ENCODE results near the gene PARVG.

DNA sequence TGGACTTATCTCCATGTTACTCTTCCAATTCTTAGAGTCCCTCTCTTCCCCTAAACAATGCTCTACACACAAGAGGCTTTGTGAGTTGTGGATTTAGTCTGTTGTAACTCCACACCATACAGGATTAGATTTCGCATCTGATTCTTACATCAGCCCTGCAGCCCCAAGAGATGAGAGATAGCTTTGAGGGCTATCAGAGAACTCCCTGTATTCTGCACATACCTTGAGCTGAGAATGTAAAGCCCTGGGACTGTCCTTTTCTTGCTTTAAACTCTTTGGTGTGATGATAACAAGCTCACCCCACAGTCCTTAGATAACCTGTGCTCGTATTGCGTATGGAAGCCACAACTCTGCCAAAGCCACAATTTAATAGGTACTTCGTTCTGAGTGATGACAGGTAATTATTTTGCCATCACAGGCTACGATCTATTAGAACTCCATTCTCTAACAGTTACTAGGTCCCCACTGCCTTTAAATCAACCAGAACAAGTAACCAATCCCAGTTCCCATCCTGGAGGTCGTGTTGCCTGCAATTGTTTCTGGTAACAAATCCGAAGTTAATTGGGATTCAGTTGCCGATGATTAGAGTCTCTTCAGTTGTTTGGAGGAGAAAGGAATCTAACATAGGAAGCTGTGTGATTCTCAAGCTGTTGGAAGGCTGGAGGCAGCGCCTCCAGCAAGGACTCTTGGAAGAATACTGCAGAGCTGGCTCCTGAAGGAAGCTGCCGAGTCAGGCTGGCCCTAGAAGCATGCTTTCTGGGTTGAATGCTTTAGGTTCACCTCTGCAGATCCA lies 1.3 kb upstream of the PARVG start:
- TF ChIP-seq, protein P1, sequence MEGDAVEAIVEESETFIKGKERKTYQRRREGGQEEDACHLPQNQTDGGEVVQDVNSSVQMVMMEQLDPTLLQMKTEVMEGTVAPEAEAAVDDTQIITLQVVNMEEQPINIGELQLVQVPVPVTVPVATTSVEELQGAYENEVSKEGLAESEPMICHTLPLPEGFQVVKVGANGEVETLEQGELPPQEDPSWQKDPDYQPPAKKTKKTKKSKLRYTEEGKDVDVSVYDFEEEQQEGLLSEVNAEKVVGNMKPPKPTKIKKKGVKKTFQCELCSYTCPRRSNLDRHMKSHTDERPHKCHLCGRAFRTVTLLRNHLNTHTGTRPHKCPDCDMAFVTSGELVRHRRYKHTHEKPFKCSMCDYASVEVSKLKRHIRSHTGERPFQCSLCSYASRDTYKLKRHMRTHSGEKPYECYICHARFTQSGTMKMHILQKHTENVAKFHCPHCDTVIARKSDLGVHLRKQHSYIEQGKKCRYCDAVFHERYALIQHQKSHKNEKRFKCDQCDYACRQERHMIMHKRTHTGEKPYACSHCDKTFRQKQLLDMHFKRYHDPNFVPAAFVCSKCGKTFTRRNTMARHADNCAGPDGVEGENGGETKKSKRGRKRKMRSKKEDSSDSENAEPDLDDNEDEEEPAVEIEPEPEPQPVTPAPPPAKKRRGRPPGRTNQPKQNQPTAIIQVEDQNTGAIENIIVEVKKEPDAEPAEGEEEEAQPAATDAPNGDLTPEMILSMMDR (IDR thresholded peaks at IDR 0.05) = no peak
- TF ChIP-seq POLR2A (IDR thresholded peaks at IDR 0.05) = no peak

Measured in uterus (tissue), 2 donors.